SK-N-SH (cell line): ENCODE data around the gene NFIX.

ENCODE experiments used
- EZH2phosphoT487 ChIP-seq: fragments of 200-600 bp; sonication (generic); IDR thresholded peaks from 2 replicates; pipeline ENCODE4 v1.6.1; 2017; ENCODE audit warnings: low read depth, mixed run types, mild to moderate bottlenecking, antibody characterized with exemption, moderate library complexity, borderline replicate concordance
- GABPA ChIP-seq: IDR thresholded peaks from 2 replicates; pipeline ENCODE4 v1.4.0; 2012; ENCODE audit warnings: low read depth, mild to moderate bottlenecking
- GATA2 ChIP-seq: sonication (generic); formaldehyde crosslinking; IDR thresholded peaks from 2 replicates; pipeline ENCODE4 v1.5.0; 2020; ENCODE audit warnings: mild to moderate bottlenecking, missing genetic modification reagents
- JUND ChIP-seq: IDR thresholded peaks from 2 replicates; pipeline ENCODE4 v1.4.0; 2012
- POLR2AphosphoS5 ChIP-seq: IDR thresholded peaks from 2 replicates; pipeline ENCODE4 v1.6.1; 2012; ENCODE audit warnings: low read depth, low read length
- RCOR1 ChIP-seq: fragments of 150-350 bp; IDR thresholded peaks from 2 replicates; pipeline ENCODE4 v1.6.1; 2017; ENCODE audit warnings: antibody characterized with exemption, low read length
- REST ChIP-seq: IDR thresholded peaks from 2 replicates; pipeline ENCODE4 v1.6.1; 2012; ENCODE audit warnings: mild to moderate bottlenecking, low read depth, low read length, moderate library complexity
- USF2 ChIP-seq: fragments of 150-350 bp; IDR thresholded peaks from 2 replicates; pipeline ENCODE4 v1.6.1; 2017; ENCODE audit warnings: antibody characterized with exemption, low read length, low read depth, borderline replicate concordance
- YY1 ChIP-seq: IDR thresholded peaks from 2 replicates; pipeline ENCODE4 v1.4.0; 2012; ENCODE audit warnings: low read depth, mild to moderate bottlenecking
- TF ChIP-seq, protein P1 (sequence below): fragments of 200-600 bp; sonication (generic); IDR thresholded peaks from 2 replicates; pipeline ENCODE4 v1.6.1; 2017; ENCODE audit warnings: antibody characterized with exemption, mild to moderate bottlenecking, moderate library complexity

DNA sequence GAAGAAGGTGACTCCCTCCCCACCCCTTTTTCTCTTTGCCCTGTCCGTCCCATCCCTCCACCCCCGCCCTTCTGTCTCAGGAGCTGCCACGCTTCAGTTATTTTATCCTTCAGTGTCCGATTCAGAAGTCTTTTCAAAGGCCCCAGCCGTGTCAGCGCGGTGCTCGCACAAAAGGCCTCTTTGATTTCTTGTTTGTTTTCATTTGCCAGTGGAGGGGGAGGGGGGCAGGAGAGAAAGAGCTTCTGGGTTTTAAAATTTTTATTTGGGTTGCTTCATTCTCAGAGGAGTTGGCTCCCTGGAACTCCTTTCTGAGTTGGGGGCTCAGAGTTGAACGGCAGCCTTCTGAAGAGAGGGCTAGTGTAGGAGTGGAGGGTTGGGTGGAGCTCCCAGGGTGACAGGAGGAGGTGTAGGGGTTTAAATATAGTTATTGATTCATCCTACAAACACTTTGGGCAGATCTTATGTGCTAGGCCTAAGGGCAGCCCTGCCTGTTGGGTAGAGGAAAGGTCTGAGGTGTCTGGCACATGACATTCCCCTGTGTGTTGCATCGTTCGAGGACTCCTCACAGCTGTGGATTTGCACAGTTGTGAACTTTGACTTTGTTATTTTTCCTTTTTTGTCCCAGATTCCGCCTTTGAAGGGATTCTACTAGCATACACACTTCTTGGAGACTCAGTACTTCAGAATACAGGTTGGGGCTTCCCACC is 36.8 kb downstream of the NFIX start:
- TF ChIP-seq EZH2phosphoT487 (no peak), POLR2AphosphoS5 (no peak), JUND (no peak), GABPA (no peak), REST (no peak), USF2 (no peak), GATA2 (CRISPR knock-in tag) (no peak), YY1 (no peak), RCOR1 (no peak)
- TF ChIP-seq, protein P1, sequence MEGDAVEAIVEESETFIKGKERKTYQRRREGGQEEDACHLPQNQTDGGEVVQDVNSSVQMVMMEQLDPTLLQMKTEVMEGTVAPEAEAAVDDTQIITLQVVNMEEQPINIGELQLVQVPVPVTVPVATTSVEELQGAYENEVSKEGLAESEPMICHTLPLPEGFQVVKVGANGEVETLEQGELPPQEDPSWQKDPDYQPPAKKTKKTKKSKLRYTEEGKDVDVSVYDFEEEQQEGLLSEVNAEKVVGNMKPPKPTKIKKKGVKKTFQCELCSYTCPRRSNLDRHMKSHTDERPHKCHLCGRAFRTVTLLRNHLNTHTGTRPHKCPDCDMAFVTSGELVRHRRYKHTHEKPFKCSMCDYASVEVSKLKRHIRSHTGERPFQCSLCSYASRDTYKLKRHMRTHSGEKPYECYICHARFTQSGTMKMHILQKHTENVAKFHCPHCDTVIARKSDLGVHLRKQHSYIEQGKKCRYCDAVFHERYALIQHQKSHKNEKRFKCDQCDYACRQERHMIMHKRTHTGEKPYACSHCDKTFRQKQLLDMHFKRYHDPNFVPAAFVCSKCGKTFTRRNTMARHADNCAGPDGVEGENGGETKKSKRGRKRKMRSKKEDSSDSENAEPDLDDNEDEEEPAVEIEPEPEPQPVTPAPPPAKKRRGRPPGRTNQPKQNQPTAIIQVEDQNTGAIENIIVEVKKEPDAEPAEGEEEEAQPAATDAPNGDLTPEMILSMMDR, result no peak
